ENCODE results near the gene PRR33.
"Not testable (repeated sequence)": the region's sequence is repeated elsewhere in the genome, so short reads cannot be mapped to it uniquely, and the experiment has no call there.

Gene PRR33

DNA sequence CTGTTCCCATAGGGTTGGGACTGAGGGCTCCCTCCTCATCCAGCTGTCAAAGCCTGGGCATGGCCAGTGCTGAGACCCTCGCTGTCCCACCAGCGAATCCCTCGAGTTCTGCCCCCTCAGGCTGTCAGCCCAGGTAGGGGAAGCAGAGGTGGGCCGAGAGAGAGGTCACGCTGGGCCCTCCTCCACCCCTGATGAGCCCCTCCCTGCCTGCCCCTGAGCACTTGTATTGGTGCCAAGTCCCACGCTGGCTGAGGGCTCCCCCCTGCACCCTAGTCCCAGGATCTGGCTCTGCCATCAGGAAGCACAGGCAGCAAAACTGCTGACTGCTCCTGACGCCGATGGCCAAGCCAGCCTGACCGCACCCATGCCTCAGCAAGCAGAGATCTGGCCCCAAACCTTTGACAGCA is 3.3 kb downstream of the PRR33 start:
- Histone ChIP-seq H3K27me3 (ENCODE audit: insufficient read depth, poor library complexity, severe bottlenecking) (no peaks in the 10 kb centered on the region), H3K27ac (ENCODE audit: poor library complexity, severe bottlenecking) (no peak overlapping the region), H3K9me3 (ENCODE audit: severe bottlenecking) (no peaks in the 10 kb centered on the region), H3K4me1 (ENCODE audit: insufficient read depth, poor library complexity, severe bottlenecking) (no peaks in the 10 kb centered on the region), H3K4me3 (ENCODE audit: severe bottlenecking) (no peak overlapping the region), H3K36me3 (ENCODE audit: low read depth) (no peaks in the 10 kb centered on the region)
- DNase-seq (ENCODE audit: low spot score) (peak; percentile 47), ATAC-seq (ENCODE audit: low read depth) (no peak)
- no peak for TF ChIP-seq CTCF (IDR thresholded peaks at IDR 0.05; ENCODE audit: poor library complexity, severe bottlenecking)

DNA sequence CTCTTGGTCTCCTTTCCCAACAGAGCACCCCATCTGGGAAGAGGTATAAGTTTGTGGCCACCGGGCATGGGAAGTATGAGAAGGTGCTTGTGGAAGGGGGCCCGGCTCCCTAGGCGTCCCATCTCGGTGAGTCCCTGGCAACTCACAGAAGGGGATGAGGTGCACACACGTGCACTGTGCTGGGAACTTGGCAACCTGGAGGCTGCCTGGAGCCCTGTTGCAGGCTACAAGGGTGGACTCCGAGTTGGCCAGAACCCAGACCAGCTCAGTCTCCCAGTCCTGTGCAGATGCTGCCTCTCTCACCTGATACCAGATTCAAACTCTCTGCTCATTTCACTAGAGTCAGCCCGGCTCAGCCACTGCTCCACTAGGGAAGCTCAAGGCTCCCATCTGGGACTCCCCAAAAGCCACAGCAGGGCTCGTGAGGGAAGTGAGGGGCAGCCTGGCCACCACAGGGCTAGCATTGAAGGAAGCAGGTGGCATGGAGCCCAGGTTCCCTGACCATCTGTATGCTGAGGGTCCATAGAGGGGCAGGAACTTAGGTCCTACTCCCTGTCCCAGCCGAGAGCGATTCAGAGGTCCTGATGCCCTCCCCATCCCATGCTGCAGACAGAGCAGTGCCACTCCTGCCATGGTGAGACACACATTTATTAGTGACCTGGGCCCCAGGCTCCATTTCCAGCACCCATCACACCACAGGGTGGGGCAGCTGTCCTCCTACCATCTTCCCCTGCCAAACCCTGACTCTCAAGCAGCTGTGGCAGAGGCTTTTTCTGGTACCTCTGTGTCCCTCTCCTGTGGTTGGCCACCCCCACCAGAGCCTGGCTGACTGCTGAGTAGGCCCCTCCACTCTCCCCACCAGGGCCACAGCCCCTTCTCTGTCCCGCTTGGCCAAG is 4.0 kb downstream of the PRR33 start:
- Histone ChIP-seq H3K9me3 (ENCODE audit: severe bottlenecking) (no peaks in the 10 kb centered on the region), H3K27me3 (ENCODE audit: insufficient read depth, poor library complexity, severe bottlenecking) (no peaks in the 10 kb centered on the region), H3K27ac (ENCODE audit: poor library complexity, severe bottlenecking) (no peak overlapping the region), H3K4me3 (ENCODE audit: severe bottlenecking) (no peak overlapping the region), H3K4me1 (ENCODE audit: insufficient read depth, poor library complexity, severe bottlenecking) (no peaks in the 10 kb centered on the region), H3K36me3 (ENCODE audit: low read depth) (no peaks in the 10 kb centered on the region)
- peak; percentile 45 for DNase-seq (ENCODE audit: low spot score)
- no peak for TF ChIP-seq CTCF (IDR thresholded peaks at IDR 0.05; ENCODE audit: poor library complexity, severe bottlenecking)
- no peak for ATAC-seq (ENCODE audit: low read depth)

DNA sequence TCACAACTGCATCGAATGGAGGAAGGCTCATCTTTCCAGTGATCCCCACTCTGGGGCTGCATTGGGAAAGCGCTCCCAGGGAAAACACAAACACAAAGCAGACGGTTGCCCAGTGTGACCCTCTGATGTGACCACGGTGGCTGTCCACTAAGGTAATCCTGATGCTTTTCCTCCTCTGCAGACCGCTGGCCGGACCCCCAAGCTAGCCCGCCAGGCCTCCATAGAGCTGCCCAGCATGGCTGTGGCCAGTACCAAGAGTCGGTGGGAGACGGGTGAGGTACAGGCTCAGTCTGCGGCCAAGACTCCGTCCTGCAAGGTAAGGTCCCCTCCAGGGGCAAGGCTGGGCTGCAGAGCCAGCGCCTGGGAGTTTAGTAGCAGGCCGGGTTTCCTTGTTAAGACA is 5.1 kb downstream of the PRR33 start:
- H3K27me3 ChIP-seq (ENCODE audit: insufficient read depth, poor library complexity, severe bottlenecking); H3K36me3 ChIP-seq (ENCODE audit: low read depth): not testable (repeated sequence)

GRCh38 chr11:1884303-1884700 is 7.4 kb downstream of the PRR33 start:
- Histone ChIP-seq H3K9me3 (ENCODE audit: severe bottlenecking) (no peaks in the 10 kb centered on the region), H3K4me1 (ENCODE audit: insufficient read depth, poor library complexity, severe bottlenecking) (no peaks in the 10 kb centered on the region), H3K36me3 (ENCODE audit: low read depth) (no peaks in the 10 kb centered on the region), H3K4me3 (ENCODE audit: severe bottlenecking) (no peak overlapping the region), H3K27me3 (ENCODE audit: insufficient read depth, poor library complexity, severe bottlenecking) (no peaks in the 10 kb centered on the region), H3K27ac (ENCODE audit: poor library complexity, severe bottlenecking) (no peak overlapping the region)
- ATAC-seq (ENCODE audit: low read depth) (no peak), DNase-seq (ENCODE audit: low spot score) (no peak)
- no peak for TF ChIP-seq CTCF (IDR thresholded peaks at IDR 0.05; ENCODE audit: poor library complexity, severe bottlenecking)

More for the DNA sequence above, 5.1 kb downstream of the PRR33 start:
- not testable (repeated sequence) for H3K4me3 ChIP-seq (ENCODE audit: severe bottlenecking); ATAC-seq (ENCODE audit: low read depth); H3K27ac ChIP-seq (ENCODE audit: poor library complexity, severe bottlenecking); H3K9me3 ChIP-seq (ENCODE audit: severe bottlenecking); H3K4me1 ChIP-seq (ENCODE audit: insufficient read depth, poor library complexity, severe bottlenecking)
- DNase-seq (ENCODE audit: low spot score): peak; percentile 26

DNA sequence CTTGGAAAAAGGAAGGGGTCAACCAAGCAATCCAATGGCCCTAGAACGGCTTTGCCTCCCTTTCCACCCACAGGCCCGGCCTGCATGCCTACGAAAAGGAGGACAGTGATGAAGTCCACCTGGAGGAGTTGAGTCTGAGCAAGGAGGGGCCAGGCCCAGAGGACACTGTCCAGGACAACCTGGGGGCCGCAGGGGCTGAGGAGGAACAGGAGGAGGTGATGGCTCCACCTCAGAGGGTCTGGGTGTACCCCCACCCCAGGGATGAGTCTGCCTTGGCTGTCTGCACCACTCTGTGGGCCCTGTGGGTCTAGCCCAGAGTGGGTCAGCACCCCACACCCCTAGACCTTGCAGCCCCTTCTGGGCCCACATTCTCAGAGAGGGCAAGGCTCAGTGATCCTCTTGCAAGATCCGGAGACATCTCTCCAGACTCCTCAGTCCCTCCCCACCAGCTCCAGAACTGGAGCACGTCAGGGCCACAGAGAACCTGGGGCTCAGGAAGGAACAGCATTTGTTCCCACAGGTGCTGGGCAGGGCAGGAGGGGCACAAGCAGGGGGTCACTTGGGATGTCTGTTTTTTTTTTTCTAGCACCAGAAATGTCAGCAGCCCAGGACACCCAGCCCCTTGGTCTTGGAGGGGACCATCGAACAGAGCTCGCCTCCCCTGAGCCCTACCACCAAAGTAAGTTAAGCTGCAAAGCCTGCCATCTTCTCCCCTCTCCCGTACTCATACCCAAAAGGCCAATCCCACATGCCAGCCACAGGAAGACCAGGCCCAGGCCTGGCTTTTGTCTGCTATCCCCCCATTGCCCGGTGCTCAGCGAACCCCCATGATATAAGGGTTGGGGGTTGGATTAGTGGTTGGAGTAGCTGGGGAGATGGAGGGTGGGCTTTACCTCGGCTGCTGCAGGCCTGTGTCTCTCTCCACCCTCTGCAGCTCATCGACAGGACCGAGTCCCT is 8.1 kb downstream of the PRR33 start:
- Histone ChIP-seq H3K36me3 (ENCODE audit: low read depth) (no peaks in the 10 kb centered on the region), H3K27ac (ENCODE audit: poor library complexity, severe bottlenecking) (no peak overlapping the region)
- no peak for DNase-seq (ENCODE audit: low spot score)

More for the DNA sequence above, 8.1 kb downstream of the PRR33 start:
- TF ChIP-seq CTCF (IDR thresholded peaks at IDR 0.05; ENCODE audit: poor library complexity, severe bottlenecking): no peak
- Histone ChIP-seq H3K4me1 (ENCODE audit: insufficient read depth, poor library complexity, severe bottlenecking) (no peaks in the 10 kb centered on the region), H3K9me3 (ENCODE audit: severe bottlenecking) (no peaks in the 10 kb centered on the region), H3K4me3 (ENCODE audit: severe bottlenecking) (no peak overlapping the region), H3K27me3 (ENCODE audit: insufficient read depth, poor library complexity, severe bottlenecking) (no peaks in the 10 kb centered on the region)
- ATAC-seq (ENCODE audit: low read depth): no peak
